ENCODE results near the gene METTL5. TPM values are rescaled to one million over a fixed set of nuclear protein-coding genes. Genes with fewer than 3 reads are reported as not detected.

METTL5 gene
- total RNA-seq, 1 experiment from 2014 or later, result 94.7 TPM

GRCh38 chr2:169775354-169775753 lies 49.4 kb downstream of the METTL5 start:
- 100% methylated on average over 1 of the region's 3 CpGs for WGBS (ENCODE audit: extremely low coverage, insufficient read length, low lambda C conversion rate)

More at GRCh38 chr2:169775354-169775753, 49.4 kb downstream of the METTL5 start:
- Histone ChIP-seq H4K20me1 (ENCODE audit: control insufficient read depth, insufficient read depth, insufficient read length) (no peaks in the 10 kb centered on the region), H2BK15ac (ENCODE audit: low read depth, low read length) (no peak overlapping the region), H3K79me2 (ENCODE audit: insufficient read depth, low read length) (no peaks in the 10 kb centered on the region), H2BK120ac (ENCODE audit: low read depth, low read length, poor library complexity, severe bottlenecking) (no peak overlapping the region), H3K9ac (ENCODE audit: extremely low read depth, insufficient read length, low read length) (no peak overlapping the region), H3K4me1 (ENCODE audit: insufficient read depth, low read length) (no peaks in the 10 kb centered on the region), H2AFZ (ENCODE audit: low read length) (no peak overlapping the region), H2AK5ac (ENCODE audit: insufficient read length, low read length) (no peak overlapping the region), H3K9me3 (ENCODE audit: control insufficient read depth, low read depth, low read length) (no peaks in the 10 kb centered on the region), H3K14ac (ENCODE audit: insufficient read depth, low read length) (no peak overlapping the region), H3K27ac (ENCODE audit: insufficient read length, low read depth, low read length) (no peak overlapping the region), H4K5ac (ENCODE audit: insufficient read length, low read depth, low read length) (no peak overlapping the region), H3K4ac (ENCODE audit: low read depth, low read length) (no peak overlapping the region), H2BK12ac (ENCODE audit: insufficient read length, low read depth, low read length) (no peak overlapping the region), H3K23ac (ENCODE audit: insufficient read length, low read depth, low read length) (no peak overlapping the region), H3K56ac (ENCODE audit: insufficient read length, low read depth, low read length) (no peak overlapping the region), H3K79me1 (ENCODE audit: insufficient read depth, low read depth, low read length, poor library complexity, severe bottlenecking) (no peaks in the 10 kb centered on the region), H2BK5ac (ENCODE audit: insufficient read length, low read length) (no peak overlapping the region), H4K8ac (replicated peaks; ENCODE audit: insufficient read length, low read depth, low read length) (no peak overlapping the region), H3K4me2 (ENCODE audit: insufficient read depth, insufficient read length, low read length) (no peak overlapping the region), H3K23me2 (ENCODE audit: insufficient read length, low read depth, low read length, poor library complexity, severe bottlenecking) (no peaks in the 10 kb centered on the region), H3K27me3 (ENCODE audit: insufficient read depth, low read length) (no peaks in the 10 kb centered on the region), H3K18ac (ENCODE audit: insufficient read length, low read depth, low read length) (no peak overlapping the region), H4K91ac (ENCODE audit: insufficient read length, low read depth, low read length) (no peak overlapping the region), H3T11ph (ENCODE audit: low read length) (no peak overlapping the region), H2BK20ac (ENCODE audit: low read depth, low read length, poor library complexity, severe bottlenecking) (no peak overlapping the region)
- no peak for DNase-seq
- Mint-ChIP-seq H3K36me3 (ENCODE audit: insufficient read depth in 1 of 3, low read depth in 3 of 3) (peaks cover 0 to 3% (median 0%) of the 10 kb centered on the region in 3 experiments; a peak in 2 of 7 replicates), H3K4me1 (peaks cover 0 to 4% of the 10 kb centered on the region in 2 experiments; a peak in 1 of 4 replicates), H3K4me3 (no peak overlapping the region), H3K27me3 (ENCODE audit: low read depth) (no peaks in the 10 kb centered on the region), H3K9me3 (no peaks in the 10 kb centered on the region), H3K27ac (peak overlapping the region in 1 of 3 experiments; percentile 68; a peak in 1 of 7 replicates)
- no peak for TF ChIP-seq CTCF (conservative IDR thresholded peaks at IDR 0.05)

Measured in H9 (cell line).